ENCODE measurements around the gene NEK3. TPM values are rescaled to one million over a fixed set of nuclear protein-coding genes. Genes with fewer than 3 reads are reported as not detected.
A peak's percentile ranks its signal among the peaks of the same experiment; 100 is the strongest.
"Not testable (repeated sequence)": the region's sequence is repeated elsewhere in the genome, so short reads cannot be mapped to it uniquely, and the experiment has no call there.

Gene NEK3, protein sequence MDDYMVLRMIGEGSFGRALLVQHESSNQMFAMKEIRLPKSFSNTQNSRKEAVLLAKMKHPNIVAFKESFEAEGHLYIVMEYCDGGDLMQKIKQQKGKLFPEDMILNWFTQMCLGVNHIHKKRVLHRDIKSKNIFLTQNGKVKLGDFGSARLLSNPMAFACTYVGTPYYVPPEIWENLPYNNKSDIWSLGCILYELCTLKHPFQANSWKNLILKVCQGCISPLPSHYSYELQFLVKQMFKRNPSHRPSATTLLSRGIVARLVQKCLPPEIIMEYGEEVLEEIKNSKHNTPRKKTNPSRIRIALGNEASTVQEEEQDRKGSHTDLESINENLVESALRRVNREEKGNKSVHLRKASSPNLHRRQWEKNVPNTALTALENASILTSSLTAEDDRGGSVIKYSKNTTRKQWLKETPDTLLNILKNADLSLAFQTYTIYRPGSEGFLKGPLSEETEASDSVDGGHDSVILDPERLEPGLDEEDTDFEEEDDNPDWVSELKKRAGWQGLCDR
- 10.3 and 13.8 TPM in 2 replicates for total RNA-seq (2014; rRNA removed)
- polyA plus RNA-seq (2012), result 5.5 TPM

DNA sequence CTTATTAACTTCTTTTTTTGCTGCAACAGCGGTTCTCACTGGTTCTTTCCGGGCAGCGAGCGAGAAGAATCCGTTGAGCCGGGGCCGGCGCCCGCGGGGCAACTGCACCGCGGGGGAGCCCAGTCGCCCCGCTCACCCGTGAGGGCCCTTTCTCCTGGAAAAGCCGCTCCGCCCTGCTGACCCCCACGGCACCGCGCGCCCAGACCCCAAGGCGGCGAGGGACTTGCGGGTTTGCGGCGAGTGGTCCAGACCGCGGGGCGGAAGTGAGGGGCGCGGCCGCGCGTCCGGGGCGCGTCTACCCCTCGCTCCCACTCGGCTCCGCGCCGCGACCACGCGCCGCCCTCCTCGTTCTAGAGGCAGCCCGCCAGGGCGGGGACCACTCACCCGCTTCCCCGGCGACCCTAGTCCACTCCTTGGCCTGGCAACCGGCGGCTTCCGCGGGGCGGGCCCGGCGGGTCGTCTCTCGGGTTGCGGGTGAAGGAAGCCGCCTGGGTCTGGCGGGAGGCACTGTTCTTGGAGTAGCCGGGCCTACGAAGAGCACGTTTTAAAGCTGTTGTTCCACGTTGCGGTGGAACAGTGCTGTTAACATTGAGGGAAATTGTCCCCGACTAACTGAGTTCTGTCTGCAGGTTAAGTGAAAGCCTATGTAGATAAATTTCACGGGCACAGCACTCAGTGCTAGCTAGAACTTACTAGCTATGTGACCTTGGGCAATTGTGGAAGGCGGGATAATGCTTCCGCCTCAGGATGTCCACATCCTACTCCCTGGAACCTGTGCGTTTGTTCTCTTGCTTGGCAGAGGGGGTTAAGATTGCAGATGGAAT is at the start of gene NEK3:
Gene NEK3 (minus strand): TSS at position 439 of the 824 bp plus-strand sequence. CDS start 3,406 bp downstream, outside the sequence.
- peak; percentile 65 for DNase-seq (ENCODE audit: low read depth)

DNA sequence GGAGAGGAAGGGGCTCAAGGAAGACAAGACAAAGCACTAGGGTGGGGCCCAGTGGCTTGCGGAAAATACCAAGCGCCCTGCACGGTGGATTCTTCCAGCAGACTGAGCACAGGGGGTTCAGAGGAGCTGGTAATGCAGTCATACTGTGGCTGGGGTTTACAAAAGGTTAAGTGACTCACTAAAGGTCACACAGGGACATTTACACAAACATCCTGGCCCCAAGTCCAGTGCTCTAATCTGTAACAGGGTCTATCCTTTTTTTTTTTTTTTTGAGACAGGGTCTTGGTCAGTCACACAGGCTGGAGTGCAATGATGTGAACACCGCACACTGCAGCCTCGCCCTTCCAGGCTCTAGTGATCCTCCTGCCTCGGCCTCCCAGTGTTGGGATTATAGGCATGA is 49.0 kb upstream of the NEK3 start:
- DNase-seq (ENCODE audit: low read depth), result not testable (repeated sequence)

DNA sequence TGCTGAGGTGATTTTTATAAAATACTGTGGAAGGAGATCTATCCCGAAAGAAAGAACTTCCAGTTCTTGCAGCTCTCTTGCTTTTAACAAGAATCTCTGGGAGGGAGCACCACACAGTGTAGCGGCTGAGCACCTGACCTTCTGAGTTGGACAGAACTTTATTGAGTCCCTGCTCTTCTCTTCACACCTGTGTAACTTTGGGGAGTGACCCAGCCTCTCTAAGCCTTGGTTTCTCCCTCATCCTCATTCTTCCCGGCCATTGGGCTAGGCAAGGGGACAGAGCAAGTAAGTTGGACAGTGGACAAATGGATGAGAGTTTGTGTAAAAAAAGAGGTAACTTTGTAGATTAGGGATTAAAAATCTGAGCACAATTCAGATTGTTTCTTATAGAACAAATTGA is 48.5 kb upstream of the NEK3 start:
- DNase-seq (ENCODE audit: low read depth), result not testable (repeated sequence)

DNA sequence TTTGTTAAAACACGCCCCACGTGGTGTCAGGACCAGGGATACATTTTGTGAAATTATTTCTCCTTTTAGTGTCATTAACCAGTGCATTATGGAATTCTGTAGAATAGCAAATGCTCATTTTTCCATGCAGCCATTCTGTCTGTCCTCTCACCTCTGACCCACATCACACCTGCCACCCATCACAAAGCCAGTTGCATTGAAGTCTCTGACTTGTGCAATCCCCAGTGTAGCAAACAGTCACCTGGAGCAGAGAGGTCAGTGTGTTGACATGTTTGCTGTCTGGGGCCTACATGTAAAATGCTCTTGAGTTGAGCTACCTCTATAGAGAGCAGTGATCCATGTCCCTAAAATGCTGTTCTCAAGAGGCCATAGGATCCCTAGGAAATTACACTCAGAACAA is 47.9 kb upstream of the NEK3 start:
- not testable (repeated sequence) for DNase-seq (ENCODE audit: low read depth)

DNA sequence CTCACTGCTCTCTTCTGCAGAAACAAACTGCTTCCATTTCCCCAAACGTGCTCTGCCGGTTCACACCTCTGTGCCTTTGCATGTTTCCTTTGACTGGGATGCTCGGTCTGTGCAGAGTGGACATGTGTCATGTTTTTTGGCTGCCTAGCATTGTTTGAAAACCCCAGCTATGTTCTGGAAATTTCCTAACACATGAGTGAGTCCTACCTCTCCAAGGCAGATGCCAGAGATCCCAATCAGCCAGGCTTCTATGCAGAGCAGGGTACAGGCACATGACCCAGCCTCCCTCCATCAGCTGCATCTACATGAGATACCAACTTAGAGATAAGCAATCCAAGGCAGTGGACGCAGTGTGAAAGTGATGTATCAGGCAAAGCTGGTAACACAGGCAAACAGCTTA is 45.1 kb upstream of the NEK3 start:
- not testable (repeated sequence) for DNase-seq (ENCODE audit: low read depth)

DNA sequence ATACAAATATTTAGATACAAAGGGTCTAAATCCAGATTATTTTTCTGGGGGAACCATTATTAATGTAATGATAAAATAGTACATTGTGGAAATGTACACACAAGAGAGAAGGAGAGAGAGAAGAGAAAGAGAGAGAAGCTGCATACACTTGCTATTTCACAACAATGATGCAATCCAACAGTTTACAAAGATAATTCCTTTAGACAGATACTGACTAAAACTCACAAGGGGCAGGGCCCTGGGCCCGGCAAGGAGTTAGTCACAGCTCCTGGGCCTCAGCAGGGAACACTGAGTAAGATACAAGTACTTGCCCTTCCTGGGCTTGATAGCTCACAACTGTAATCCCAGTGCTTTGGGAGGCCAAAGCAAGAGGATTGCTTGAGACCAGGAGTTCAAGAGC is 44.5 kb upstream of the NEK3 start:
- peak; percentile 80 for DNase-seq (ENCODE audit: low read depth)

DNA sequence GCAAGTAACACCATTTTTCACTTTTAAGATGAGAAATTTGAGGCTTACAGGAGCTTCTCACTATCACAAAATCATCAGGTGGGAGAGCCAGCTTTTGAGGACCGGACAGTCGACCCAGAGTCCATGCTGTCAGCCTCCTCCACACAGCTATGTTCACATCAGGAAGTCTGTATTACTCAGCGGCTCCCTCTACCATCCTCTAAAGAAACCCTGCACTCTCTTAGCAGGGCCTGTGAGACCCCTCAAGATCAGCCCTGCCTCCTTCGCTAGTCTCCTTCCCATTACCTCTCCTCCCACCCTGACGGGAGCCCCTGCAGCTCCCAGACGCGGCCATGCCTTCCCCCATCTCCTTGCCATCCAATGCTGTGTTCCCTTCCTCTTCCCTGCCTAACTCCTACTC is 43.1 kb upstream of the NEK3 start:
- not testable (repeated sequence) for DNase-seq (ENCODE audit: low read depth)

DNA sequence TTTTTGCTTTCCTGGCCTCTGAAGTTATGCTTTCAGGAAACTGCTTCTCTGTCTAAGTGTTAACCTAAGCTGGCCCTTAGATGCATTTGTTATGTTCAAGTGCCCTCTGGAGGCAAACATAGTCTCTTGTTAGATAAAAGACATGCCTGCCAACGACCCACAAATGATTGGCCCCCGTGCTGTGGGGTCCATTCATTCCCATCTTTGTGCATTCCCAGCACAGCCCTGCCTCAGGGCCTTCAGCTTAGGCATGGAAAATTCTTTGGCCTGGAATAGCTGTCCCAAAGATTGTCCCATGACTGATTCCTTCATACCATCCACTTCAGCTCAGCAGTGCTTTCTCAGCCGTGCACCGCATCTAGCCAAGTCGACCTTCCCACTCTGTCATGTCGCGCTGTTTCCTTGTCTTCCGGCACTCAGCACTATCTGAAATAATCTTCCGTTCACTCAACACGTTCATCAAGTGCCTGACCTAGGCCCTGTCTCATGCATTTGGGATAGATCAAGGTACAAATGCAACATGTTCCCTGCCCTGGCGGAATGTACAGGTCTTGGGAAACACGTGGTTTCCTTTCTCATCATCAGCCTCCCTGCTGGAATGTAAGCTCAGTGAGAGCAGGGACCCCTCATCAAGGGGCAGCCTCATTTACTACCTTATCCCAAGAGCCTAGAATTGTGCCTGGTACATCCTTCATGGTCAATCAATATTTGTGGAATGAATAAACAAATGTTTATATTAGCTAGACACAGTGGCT is 42.2 kb upstream of the NEK3 start:
- DNase-seq (ENCODE audit: low read depth), result peak; percentile 60

DNA sequence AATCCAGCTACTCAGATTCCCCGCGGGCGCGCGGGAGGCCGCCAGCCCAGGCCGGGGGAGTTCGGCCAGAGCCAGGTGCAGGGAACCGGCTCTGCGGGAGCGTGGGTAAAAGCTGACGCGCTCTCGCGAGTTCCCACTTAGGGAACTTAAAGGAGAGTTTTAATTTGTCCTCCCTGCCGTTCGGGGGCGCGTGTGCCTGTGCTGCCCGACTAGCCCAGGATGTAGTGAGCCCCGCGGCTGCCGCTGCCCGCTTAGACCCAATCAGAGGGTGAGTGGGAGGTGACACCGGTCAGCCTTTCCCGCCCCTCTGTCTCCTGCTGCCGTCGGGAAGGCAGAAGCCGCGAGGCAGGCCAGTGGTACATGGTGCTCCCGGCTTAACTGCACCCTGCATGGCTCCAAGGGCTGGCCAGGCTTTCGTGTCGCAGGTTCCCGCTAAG is 36.0 kb upstream of the NEK3 start:
- no peak for DNase-seq (ENCODE audit: low read depth)

DNA sequence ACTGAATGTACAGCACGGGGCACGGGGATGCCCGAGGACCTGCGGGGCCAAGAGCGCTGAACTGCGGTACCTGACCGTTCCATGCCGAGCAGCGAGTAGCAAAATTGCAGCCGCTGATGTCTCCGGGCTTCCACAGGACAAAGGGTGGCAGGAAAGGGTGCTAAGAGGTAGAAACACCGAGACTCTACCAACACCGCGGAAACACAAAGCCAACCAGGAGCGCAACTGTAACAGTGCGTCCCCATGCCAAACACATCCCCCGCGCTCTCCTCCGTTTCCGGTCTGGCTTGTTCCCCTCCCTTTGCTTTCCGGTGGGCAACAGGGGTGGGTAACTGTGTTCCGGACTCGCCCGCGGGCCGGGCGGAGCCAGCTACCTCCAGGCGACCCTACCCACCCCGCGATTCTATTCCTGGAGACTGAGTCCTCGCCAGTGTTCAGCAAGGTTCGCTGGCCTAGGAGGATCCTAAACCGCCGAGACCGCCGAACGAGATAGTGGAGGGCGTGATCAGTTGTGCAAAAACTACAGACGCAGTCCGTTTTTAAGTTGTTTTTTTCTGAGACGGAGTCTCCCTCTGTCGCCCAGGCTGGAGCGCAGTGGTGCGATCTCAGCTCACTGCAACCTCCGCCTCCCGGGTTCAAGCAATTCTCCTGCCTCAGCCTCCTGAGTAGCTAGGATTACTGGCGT is 34.9 kb upstream of the NEK3 start:
- DNase-seq (ENCODE audit: low read depth), result peak; percentile 81

DNA sequence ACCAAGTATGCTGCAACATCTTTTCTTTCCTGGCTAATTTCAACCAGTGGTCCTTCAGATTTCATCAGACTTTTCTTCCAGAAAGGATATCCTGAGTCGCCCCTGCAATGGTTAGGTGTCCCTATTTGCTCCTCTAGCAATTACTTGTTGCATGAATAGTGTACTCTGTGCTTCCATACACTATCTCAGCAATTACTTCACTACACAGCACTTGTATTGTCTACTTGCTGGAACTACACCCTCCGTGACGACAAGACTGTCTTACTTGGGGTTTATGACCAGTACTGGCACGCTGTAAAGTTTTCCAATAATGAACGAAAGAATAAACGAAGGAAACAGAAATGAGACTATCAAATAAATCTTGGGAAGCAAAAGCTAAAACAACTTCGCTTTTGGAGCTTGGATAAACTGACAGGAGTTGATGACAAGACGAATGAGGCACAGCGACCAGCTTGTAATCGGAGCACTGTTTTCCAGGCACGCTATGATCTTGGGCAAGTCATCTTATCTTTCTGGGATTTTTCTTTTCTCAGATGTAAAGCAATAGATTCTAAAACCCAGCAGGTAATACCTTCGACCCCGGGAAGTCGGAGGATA is 34.3 kb upstream of the NEK3 start:
- not testable (repeated sequence) for DNase-seq (ENCODE audit: low read depth)

DNA sequence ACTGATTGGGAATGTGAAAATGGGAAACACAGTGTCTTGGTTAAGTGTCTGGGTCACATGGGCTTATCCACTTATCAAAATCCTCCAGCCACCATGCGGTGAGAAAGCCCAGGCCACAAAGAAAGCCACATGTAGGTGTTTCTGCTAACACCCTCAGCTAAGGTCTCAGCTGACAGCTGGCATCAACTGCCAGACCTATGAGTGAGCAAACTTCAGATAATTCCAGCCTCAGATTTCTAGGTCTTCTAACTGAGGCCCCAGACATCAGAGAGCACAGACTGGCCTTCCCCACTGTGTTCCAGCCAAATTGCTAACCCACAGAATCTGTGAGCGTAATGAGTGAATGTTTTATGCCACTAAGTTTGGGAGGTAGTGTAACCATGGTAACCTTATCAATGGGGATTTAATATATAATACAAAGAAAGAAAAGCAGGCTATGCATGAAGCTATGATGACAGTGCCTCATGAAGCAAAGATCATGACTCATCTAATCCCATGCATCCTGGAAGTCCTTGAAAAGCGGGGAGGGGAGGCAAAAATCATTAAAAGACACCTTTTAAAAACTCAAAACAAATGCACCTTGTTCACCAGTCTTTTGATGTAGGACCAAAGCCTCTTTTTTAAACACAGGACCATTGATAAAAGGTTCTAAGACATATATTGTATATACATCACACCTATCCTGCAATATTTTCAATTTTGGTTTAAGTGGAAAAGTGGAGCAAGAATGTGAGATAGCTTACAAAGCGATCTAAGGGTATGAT is 28.2 kb upstream of the NEK3 start:
- DNase-seq (ENCODE audit: low read depth), result peak; percentile 48

DNA sequence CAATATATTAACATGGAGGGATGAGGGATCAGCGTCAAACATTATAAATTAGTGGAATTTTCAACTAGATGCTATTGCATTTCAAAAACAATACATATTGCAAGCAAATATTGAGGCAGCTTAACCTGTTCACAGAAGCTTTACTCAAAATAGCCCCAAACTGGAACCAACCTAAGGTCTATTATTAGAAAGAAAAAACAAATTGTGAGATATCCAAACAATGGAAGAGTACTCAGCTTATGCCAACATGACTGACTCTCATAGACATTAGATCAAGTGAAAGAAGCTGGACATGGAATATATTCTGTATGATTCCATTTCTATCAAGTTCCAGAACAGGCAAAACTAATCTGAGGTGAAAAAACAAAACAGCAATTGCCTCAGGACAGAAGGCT is 27.6 kb upstream of the NEK3 start:
- no peak for DNase-seq (ENCODE audit: low read depth)

DNA sequence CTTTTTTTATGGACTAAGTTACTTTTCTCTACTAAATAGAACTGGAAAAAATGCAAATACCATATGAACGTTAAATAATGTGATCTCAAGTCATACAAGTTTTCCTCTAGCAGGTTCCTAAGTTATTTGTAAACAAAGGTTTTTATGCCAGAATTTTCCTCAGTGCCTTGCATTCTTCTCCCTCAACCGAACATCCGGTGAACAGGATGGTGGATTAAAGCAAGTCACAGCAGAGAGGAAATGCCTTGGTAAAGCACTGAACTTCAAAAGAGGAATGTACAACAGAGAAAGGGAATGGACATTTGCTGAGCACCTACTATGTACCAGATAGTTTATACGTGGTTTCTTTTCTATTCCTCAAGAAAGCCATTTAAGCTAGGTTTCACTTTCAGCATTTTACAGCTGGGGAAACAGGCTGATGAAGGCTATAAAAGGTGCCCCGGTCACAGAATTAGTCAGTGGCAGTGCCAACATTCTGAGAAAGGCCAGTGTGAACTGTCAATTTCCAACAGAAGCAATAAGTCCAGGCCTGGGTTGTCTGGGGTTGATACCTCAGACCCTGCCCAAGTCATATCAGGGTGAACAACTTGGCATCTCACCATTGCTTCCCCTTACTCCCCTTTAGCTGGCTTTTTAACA is 22.0 kb upstream of the NEK3 start:
- DNase-seq (ENCODE audit: low read depth), result not testable (repeated sequence)

DNA sequence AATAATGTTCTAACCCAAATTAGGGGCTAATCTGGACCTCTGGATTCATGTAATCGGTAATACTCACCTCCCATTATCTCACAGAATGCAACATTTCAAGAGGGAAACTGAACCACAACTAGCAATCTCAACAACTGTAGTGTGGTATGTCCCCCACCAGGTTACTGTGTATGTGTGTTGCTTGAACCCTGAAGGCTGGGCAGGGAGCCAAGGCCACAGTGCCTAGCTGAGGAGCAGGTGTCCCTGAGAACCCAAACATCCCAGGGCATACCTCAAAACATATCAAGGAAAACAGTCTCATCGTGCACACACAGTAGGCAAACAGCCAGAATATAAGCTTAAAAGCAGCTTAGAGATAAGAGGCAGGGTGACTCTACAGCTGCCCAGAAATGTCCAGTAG is 20.5 kb upstream of the NEK3 start:
- no peak for DNase-seq (ENCODE audit: low read depth)

DNA sequence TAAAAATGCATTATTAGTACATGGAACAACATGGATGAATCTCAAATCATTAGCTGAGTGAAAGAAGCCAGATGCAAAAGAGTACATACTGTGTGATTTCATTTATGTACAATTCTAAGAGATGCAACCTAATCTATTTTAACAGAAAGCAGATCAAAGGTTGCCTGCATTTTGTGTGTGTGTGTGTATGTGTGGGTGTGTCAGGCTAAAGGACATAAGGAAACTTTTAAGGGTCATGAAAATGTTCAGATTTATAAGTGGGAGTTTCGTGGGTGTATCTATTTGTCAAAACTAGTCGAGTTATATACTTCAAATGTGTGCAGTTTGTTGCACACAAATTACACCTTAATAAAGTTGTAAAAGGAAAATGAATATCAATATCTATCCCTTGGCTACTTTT is 17.9 kb upstream of the NEK3 start:
- DNase-seq (ENCODE audit: low read depth), result no peak

DNA sequence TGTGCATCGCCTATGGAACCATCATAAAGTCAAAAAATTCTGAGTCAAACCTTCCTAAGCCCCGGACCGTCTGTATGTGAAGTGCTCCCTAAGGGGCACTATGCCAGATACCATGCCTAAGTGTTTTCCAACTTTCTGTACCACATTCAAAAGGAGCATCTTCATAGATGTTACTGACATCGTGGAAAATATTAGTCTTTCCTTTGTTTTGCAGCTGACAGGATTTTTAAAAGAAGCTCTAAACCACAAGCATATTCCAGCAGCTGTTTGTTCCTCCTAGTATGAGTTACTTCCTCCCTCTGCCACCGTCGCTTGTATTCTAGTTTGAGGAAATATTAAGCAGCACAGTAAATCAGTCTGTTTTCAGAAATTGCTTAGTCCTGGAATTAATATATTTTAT is 14.6 kb upstream of the NEK3 start:
- peak; percentile 84 for DNase-seq (ENCODE audit: low read depth)

DNA sequence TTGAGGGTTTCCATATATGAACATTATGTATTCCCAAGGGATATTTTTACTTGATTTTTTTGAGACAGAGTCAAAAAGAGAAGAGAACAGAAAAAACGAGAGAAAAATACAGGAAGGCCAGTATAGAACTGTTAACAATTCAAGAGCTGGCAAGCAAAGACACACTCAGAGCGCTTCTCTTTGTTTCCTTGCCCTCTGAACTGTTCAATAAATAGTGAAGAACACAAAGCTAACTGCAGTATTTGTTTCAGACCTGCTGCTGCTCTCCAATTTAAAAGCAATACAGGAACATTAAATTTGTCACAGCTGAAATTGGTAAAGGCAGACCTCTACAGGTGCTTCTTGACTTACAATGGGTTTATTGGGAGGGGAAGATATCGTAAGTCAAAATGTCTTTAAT is 14.0 kb upstream of the NEK3 start:
- no peak for DNase-seq (ENCODE audit: low read depth)

DNA sequence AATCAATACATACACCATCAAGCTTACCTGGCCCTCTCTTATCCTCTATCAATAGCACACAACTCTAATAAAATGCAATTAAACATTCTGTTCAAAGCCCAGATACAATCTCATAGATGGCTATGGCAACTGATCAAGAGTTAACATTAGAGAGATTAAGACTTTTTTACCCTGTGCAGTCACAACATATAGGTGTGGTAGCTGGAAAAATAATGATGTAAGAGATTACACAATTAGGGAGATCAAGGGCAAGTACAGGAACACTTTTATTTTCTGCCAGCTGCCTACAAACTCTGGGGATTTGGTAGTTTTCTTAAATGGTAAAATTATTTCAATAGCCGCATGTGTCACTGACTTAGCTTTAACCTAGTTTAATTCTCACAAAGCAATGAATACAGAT is 12.3 kb upstream of the NEK3 start:
- DNase-seq (ENCODE audit: low read depth), result not testable (repeated sequence)
